ENCODE results near the gene CCDC88C. TPM values are rescaled to one million over a fixed set of nuclear protein-coding genes. Genes with fewer than 3 reads are reported as not detected.

The CCDC88C gene
- total RNA-seq, 1 experiment from 2014 or later: 21.3 TPM

DNA sequence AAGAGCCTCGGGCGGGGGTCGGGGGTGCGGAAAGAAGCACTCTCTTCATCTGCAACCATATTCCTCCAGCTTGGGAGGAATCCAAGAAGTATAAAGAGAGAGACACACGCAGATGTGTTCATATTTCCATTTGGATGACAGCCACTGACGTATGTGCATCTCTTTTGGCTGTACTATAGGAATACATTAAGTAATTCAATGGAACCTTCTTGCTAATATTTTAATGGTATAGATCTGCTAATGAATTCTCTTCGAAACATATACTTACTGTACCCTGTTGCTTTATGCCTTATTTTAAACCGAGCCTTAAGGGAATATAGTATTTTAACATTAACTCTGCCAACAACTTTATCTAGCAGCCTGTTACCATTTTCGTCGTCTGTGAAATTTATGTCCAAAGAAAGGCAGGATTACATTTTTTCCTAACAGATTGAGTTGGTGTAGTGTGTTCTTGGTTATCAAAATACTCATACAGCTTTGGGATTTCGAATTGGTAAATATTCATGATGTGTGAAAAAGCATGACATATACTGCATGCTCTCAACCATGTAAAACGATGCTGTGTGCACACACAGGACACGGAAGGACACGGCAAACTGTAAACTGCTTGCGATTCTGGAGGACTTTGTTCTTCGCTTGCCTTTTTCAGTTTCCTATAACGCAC lies 84.5 kb downstream of the CCDC88C start:
- no peak overlapping the region for H3K4me3 ChIP-seq (ENCODE audit: low read depth in 2 of 2, low read length in 2 of 2)
- DNase-seq (ENCODE audit: low read depth, low spot score): no peak
- ChIA-PET POLR2A (no interaction called here), CTCF (no interaction called here)
- no peaks in the 10 kb centered on the region for H3K27me3 ChIP-seq (ENCODE audit: control insufficient read depth, insufficient read depth, low read length)
- TF ChIP-seq, protein P1, sequence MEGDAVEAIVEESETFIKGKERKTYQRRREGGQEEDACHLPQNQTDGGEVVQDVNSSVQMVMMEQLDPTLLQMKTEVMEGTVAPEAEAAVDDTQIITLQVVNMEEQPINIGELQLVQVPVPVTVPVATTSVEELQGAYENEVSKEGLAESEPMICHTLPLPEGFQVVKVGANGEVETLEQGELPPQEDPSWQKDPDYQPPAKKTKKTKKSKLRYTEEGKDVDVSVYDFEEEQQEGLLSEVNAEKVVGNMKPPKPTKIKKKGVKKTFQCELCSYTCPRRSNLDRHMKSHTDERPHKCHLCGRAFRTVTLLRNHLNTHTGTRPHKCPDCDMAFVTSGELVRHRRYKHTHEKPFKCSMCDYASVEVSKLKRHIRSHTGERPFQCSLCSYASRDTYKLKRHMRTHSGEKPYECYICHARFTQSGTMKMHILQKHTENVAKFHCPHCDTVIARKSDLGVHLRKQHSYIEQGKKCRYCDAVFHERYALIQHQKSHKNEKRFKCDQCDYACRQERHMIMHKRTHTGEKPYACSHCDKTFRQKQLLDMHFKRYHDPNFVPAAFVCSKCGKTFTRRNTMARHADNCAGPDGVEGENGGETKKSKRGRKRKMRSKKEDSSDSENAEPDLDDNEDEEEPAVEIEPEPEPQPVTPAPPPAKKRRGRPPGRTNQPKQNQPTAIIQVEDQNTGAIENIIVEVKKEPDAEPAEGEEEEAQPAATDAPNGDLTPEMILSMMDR (IDR thresholded peaks at IDR 0.05): no peak
- TF ChIP-seq, protein P2, sequence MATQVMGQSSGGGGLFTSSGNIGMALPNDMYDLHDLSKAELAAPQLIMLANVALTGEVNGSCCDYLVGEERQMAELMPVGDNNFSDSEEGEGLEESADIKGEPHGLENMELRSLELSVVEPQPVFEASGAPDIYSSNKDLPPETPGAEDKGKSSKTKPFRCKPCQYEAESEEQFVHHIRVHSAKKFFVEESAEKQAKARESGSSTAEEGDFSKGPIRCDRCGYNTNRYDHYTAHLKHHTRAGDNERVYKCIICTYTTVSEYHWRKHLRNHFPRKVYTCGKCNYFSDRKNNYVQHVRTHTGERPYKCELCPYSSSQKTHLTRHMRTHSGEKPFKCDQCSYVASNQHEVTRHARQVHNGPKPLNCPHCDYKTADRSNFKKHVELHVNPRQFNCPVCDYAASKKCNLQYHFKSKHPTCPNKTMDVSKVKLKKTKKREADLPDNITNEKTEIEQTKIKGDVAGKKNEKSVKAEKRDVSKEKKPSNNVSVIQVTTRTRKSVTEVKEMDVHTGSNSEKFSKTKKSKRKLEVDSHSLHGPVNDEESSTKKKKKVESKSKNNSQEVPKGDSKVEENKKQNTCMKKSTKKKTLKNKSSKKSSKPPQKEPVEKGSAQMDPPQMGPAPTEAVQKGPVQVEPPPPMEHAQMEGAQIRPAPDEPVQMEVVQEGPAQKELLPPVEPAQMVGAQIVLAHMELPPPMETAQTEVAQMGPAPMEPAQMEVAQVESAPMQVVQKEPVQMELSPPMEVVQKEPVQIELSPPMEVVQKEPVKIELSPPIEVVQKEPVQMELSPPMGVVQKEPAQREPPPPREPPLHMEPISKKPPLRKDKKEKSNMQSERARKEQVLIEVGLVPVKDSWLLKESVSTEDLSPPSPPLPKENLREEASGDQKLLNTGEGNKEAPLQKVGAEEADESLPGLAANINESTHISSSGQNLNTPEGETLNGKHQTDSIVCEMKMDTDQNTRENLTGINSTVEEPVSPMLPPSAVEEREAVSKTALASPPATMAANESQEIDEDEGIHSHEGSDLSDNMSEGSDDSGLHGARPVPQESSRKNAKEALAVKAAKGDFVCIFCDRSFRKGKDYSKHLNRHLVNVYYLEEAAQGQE (IDR thresholded peaks at IDR 0.05; ENCODE audit: insufficient read depth in 1 of 2, low read depth in 2 of 2, low read length in 1 of 2): no peak
- TF ChIP-seq SIN3A (IDR thresholded peaks at IDR 0.05; ENCODE audit: borderline replicate concordance, insufficient read depth, low read depth, low read length) (no peak), POLR2AphosphoS5 (IDR thresholded peaks at IDR 0.05; ENCODE audit: low read depth, low read length) (no peak), TCF7L2 (IDR thresholded peaks at IDR 0.05; ENCODE audit: low read depth, low read length) (no peak)
- no peaks in the 10 kb centered on the region for H3K9me3 ChIP-seq (ENCODE audit: control insufficient read depth, insufficient read depth, low read depth, low read length)
- no peaks in the 10 kb centered on the region for H3K36me3 ChIP-seq (ENCODE audit: control insufficient read depth, insufficient read depth, low read length)
- intact Hi-C loops (cut with micrococcal nuclease; ENCODE audit: unreplicated experiment): no loop called here
- no peak overlapping the region for H3K27ac ChIP-seq (ENCODE audit: low read length)
- in situ Hi-C loops (cut with HindIII; ENCODE audit: low pct_unique_long_range_greater_than_20kb, low sequenced_read_pairs): no loop called here
- peaks cover 4% of the 10 kb centered on the region; the same call in 1 of the 2 replicates for H3K4me1 ChIP-seq (ENCODE audit: control insufficient read depth, insufficient read depth, low read length)
- ATAC-seq: no peak
- no TSS peak for BruUV-seq (replicated peaks)

DNA sequence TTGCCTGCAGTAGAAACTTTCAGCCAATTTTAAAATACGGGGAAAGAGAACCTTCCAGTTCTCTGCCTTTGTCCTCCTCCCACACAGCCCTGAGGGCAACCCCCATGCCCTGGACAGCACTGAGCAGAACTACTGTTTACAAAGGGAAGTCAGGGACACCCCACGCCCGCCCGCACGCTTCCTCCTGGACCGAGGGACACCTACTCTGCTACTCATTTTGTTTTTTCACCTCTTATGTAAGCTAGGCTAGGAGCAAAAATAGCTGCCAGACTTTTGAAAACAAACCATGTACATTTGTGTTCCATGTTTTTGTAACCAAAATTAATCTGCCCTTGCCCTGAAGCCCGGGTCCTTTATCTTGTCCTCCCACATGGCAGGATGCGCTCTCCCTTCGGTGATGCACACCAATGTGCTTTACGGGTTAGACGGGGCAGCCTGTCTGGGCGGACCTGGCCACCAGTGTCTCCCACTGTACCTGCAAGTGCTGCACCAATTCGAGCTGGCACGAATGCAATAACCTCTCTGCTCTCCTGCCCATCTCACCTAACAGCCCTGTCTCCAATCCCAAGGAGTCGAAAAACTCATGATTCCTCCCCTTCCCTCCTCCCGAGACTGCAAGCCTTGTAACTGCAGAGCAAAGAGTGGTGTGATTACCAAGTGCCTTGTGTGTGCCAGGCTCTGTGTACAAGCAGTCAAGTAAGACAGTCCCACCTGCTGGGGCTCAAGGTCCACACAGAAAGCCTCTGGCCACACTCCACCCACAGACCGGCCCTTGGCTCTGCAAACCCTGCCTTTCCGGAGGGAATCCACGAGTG lies 85.2 kb downstream of the CCDC88C start:
- Histone ChIP-seq H3K27ac (ENCODE audit: low read length) (no peak overlapping the region), H3K4me1 (ENCODE audit: control insufficient read depth, insufficient read depth, low read length) (peaks cover 4% of the 10 kb centered on the region; the same call in 1 of the 2 replicates), H3K4me3 (ENCODE audit: low read depth in 2 of 2, low read length in 2 of 2) (no peak overlapping the region), H3K9me3 (ENCODE audit: control insufficient read depth, insufficient read depth, low read depth, low read length) (no peaks in the 10 kb centered on the region), H3K36me3 (ENCODE audit: control insufficient read depth, insufficient read depth, low read length) (no peaks in the 10 kb centered on the region), H3K27me3 (ENCODE audit: control insufficient read depth, insufficient read depth, low read length) (no peaks in the 10 kb centered on the region)
- no peak for ATAC-seq
- no TSS peak for BruUV-seq (replicated peaks)
- TF ChIP-seq POLR2AphosphoS5 (IDR thresholded peaks at IDR 0.05; ENCODE audit: low read depth, low read length) (no peak), SIN3A (IDR thresholded peaks at IDR 0.05; ENCODE audit: borderline replicate concordance, insufficient read depth, low read depth, low read length) (no peak), TCF7L2 (IDR thresholded peaks at IDR 0.05; ENCODE audit: low read depth, low read length) (no peak)
- TF ChIP-seq, protein P1 (IDR thresholded peaks at IDR 0.05): no peak
- TF ChIP-seq, protein P2 (IDR thresholded peaks at IDR 0.05; ENCODE audit: insufficient read depth in 1 of 2, low read depth in 2 of 2, low read length in 1 of 2): no peak
- intact Hi-C loops (cut with micrococcal nuclease; ENCODE audit: unreplicated experiment): no loop called here
- ChIA-PET CTCF (no interaction called here), POLR2A (no interaction called here)
- in situ Hi-C loops (cut with HindIII; ENCODE audit: low pct_unique_long_range_greater_than_20kb, low sequenced_read_pairs): no loop called here
- no peak for DNase-seq (ENCODE audit: low read depth, low spot score)
